H9 (cell line): Measurements from ENCODE around the gene SLC22A13. TPM values are rescaled to one million over a fixed set of nuclear protein-coding genes. Genes with fewer than 3 reads are reported as not detected.

Source experiments
- DNase-seq: peaks from one replicate; pipeline ENCODE4 v3.0.0-alpha.2; 2017
- H2AFZ ChIP-seq: one replicate; pipeline ENCODE4 v1.6.1; 2013; ENCODE audit warnings: mild to moderate bottlenecking, low read length, control low read depth, moderate library complexity
- H2AK5ac ChIP-seq: 2 replicates; pipeline ENCODE4 v1.6.1; 2013; ENCODE audit warnings: low read length, control low read depth, mixed read lengths; ENCODE audit not compliant: insufficient read length
- H2BK120ac ChIP-seq: one replicate; pipeline ENCODE4 v1.6.1; 2013; ENCODE audit warnings: low read depth, mild to moderate bottlenecking, low read length, control low read depth, inconsistent platforms; ENCODE audit not compliant: poor library complexity, severe bottlenecking
- H2BK12ac ChIP-seq: 2 replicates; pipeline ENCODE4 v1.6.1; 2013; ENCODE audit warnings: low read length, control low read depth, mixed read lengths, low read depth; ENCODE audit not compliant: insufficient read length
- H2BK15ac ChIP-seq: 2 replicates; pipeline ENCODE4 v1.6.1; 2013; ENCODE audit warnings: low read depth, low read length, control low read depth
- H2BK20ac ChIP-seq: one replicate; pipeline ENCODE4 v1.6.1; 2013; ENCODE audit warnings: low read depth, mild to moderate bottlenecking, low read length, control low read depth, inconsistent platforms; ENCODE audit not compliant: poor library complexity, severe bottlenecking
- H2BK5ac ChIP-seq: 2 replicates; pipeline ENCODE4 v1.6.1; 2013; ENCODE audit warnings: low read length, control low read depth, mixed read lengths; ENCODE audit not compliant: insufficient read length
- H3K14ac ChIP-seq: 2 replicates; pipeline ENCODE4 v1.6.1; 2013; ENCODE audit warnings: low read length, control low read depth; ENCODE audit not compliant: insufficient read depth
- H3K18ac ChIP-seq: 2 replicates; pipeline ENCODE4 v1.6.1; 2013; ENCODE audit warnings: low read depth, mild to moderate bottlenecking, mixed read lengths, low read length, control low read depth; ENCODE audit not compliant: insufficient read length
- H3K23ac ChIP-seq: 2 replicates; pipeline ENCODE4 v1.6.1; 2013; ENCODE audit warnings: low read length, control low read depth, mixed read lengths, low read depth; ENCODE audit not compliant: insufficient read length
- H3K23me2 ChIP-seq: 2 replicates; pipeline ENCODE4 v1.6.1; 2013; ENCODE audit warnings: low read depth, mild to moderate bottlenecking, mixed read lengths, low read length, control low read depth; ENCODE audit not compliant: insufficient read length, poor library complexity, severe bottlenecking
- H3K27ac ChIP-seq: 2 replicates; pipeline ENCODE4 v1.5.1; 2013; ENCODE audit warnings: low read length, control low read depth, mixed read lengths, low read depth; ENCODE audit not compliant: insufficient read length
- H3K27me3 ChIP-seq: 2 replicates; pipeline ENCODE4 v1.6.1; 2013; ENCODE audit warnings: low read length, control low read depth, inconsistent platforms; ENCODE audit not compliant: insufficient read depth
- H3K4ac ChIP-seq: 2 replicates; pipeline ENCODE4 v1.6.1; 2013; ENCODE audit warnings: low read depth, mild to moderate bottlenecking, control low read depth, inconsistent platforms, low read length, moderate library complexity
- H3K4me1 ChIP-seq: 2 replicates; pipeline ENCODE4 v1.6.1; 2013; ENCODE audit warnings: low read length, control low read depth, inconsistent platforms; ENCODE audit not compliant: insufficient read depth
- H3K4me2 ChIP-seq: 2 replicates; pipeline ENCODE4 v1.6.1; 2013; ENCODE audit warnings: low read length, control low read depth, mixed read lengths; ENCODE audit not compliant: insufficient read length, insufficient read depth
- H3K56ac ChIP-seq: 2 replicates; pipeline ENCODE4 v1.6.1; 2013; ENCODE audit warnings: low read depth, mild to moderate bottlenecking, mixed read lengths, low read length, control low read depth; ENCODE audit not compliant: insufficient read length
- H3K79me1 ChIP-seq: 2 replicates; pipeline ENCODE4 v1.6.1; 2013; ENCODE audit warnings: low read depth, mild to moderate bottlenecking, moderate library complexity, low read length, control low read depth, inconsistent platforms; ENCODE audit not compliant: insufficient read depth, poor library complexity, severe bottlenecking
- H3K79me2 ChIP-seq: 2 replicates; pipeline ENCODE4 v1.6.1; 2013; ENCODE audit warnings: low read length, control low read depth, inconsistent platforms; ENCODE audit not compliant: insufficient read depth
- H3K9ac ChIP-seq: 2 replicates; pipeline ENCODE4 v1.6.1; 2013; ENCODE audit warnings: low read length, control low read depth, mixed read lengths; ENCODE audit not compliant: insufficient read length; ENCODE audit errors: extremely low read depth
- H3K9me3 ChIP-seq: one replicate; pipeline ENCODE4 v1.6.1; 2013; ENCODE audit warnings: low read depth, low read length, inconsistent platforms; ENCODE audit not compliant: control insufficient read depth
- H3T11ph ChIP-seq: one replicate; pipeline ENCODE4 v1.6.1; 2013; ENCODE audit warnings: mild to moderate bottlenecking, low read length, control low read depth, inconsistent platforms
- H4K20me1 ChIP-seq: one replicate; pipeline ENCODE4 v1.6.1; 2013; ENCODE audit not compliant: control insufficient read depth, insufficient read length, insufficient read depth
- H4K5ac ChIP-seq: 2 replicates; pipeline ENCODE4 v1.6.1; 2013; ENCODE audit warnings: low read depth, mild to moderate bottlenecking, mixed read lengths, low read length, control low read depth; ENCODE audit not compliant: insufficient read length
- H4K8ac ChIP-seq: replicated peaks from 2 replicates; pipeline ENCODE4 v1.6.1; 2013; ENCODE audit warnings: low read length, control low read depth, mixed read lengths, low read depth; ENCODE audit not compliant: insufficient read length
- H4K91ac ChIP-seq: 2 replicates; pipeline ENCODE4 v1.6.1; 2013; ENCODE audit warnings: low read depth, mild to moderate bottlenecking, moderate library complexity, mixed read lengths, low read length, control low read depth; ENCODE audit not compliant: insufficient read length
- H3K27ac Mint-ChIP-seq, 3 experiments: 2 replicates in 2 of 3; 3 replicates in 1 of 3; pipeline ENCODE4 v1.8.0; 2020 to 2021; ENCODE audit warnings: mixed read lengths in 3 of 3, mild to moderate bottlenecking in 1 of 3, moderate library complexity in 1 of 3
- H3K27me3 Mint-ChIP-seq: 2 replicates; pipeline ENCODE4 v1.8.0; 2021; ENCODE audit warnings: low read depth, mild to moderate bottlenecking, moderate library complexity, mixed read lengths
- H3K36me3 Mint-ChIP-seq, 3 experiments: 2 replicates in 2 of 3; 3 replicates in 1 of 3; pipeline ENCODE4 v1.8.0; 2020 to 2021; ENCODE audit warnings: low read depth in 3 of 3, mixed read lengths in 3 of 3; ENCODE audit not compliant: insufficient read depth in 1 of 3
- H3K4me1 Mint-ChIP-seq, 2 experiments: 2 replicates each; pipeline ENCODE4 v1.8.0; 2020; ENCODE audit warnings: mixed read lengths in 2 of 2
- H3K4me3 Mint-ChIP-seq, 2 experiments: 2 replicates in 1 of 2; 3 replicates in 1 of 2; pipeline ENCODE4 v1.8.0; 2020 to 2021; ENCODE audit warnings: mild to moderate bottlenecking in 2 of 2, mixed read lengths in 2 of 2, moderate library complexity in 1 of 2
- H3K9me3 Mint-ChIP-seq, 2 experiments: 2 replicates in 1 of 2; 3 replicates in 1 of 2; pipeline ENCODE4 v1.8.0; 2020; ENCODE audit warnings: mild to moderate bottlenecking in 2 of 2, mixed read lengths in 2 of 2, moderate library complexity in 1 of 2
- CTCF ChIP-seq: fragments of 200-600 bp; sonication (generic); conservative IDR thresholded peaks from 3 replicates; pipeline ENCODE4 v1.8.0; 2021; ENCODE audit warnings: antibody characterized with exemption, mild to moderate bottlenecking
- WGBS: extraction: QIAGEN DNeasy Blood & Tissue Kit; methylation state at CpG from one replicate; pipeline ENCODE4 v1.1.7; 2013; ENCODE audit warnings: missing lambda C conversion rate, low lambda C conversion rate, mixed read lengths; ENCODE audit not compliant: insufficient read length; ENCODE audit errors: extremely low coverage; 5-methylcytosine and 5-hydroxymethylcytosine counted together
- total RNA-seq: library from RNA; stranded (reverse); gene quantifications from 2 replicates; pipeline ENCODE4 v1.2.1, GENCODE V29; 2021

The SLC22A13 gene
- total RNA-seq, 1 experiment from 2014 or later, result not detected

DNA sequence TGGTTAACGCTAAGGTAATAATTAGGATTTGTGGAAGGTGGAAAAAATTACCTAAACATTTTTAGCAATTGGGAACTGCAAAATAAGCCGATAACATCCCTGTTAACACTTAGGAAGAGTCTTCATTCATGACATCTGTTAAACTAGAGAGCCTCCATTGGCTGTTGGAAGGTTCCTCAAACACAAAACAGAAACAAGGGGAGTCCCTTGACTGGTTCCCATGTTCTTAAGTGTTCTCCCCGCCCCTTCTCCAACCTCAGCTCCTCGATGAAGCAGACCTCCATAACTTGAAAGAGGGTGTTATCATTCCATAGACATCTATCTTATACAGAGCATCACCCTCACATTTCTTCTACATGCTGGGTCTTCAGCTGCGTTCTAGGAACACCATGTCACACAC, 2.5 kb downstream of the SLC22A13 start:
- H3K56ac ChIP-seq, result no peak overlapping the region
- H3T11ph ChIP-seq, result no peak overlapping the region
- H3K27ac ChIP-seq, result no peak overlapping the region
- H4K91ac ChIP-seq, result no peak overlapping the region
- no peaks in the 10 kb centered on the region for H3K27me3 ChIP-seq
- H3K23ac ChIP-seq, result no peak overlapping the region
- no peaks in the 10 kb centered on the region for H3K23me2 ChIP-seq
- H3K9me3 Mint-ChIP-seq, result no peaks in the 10 kb centered on the region
- H2BK15ac ChIP-seq, result no peak overlapping the region
- no peak overlapping the region for H3K9ac ChIP-seq
- no peaks in the 10 kb centered on the region for H3K36me3 Mint-ChIP-seq
- TF ChIP-seq CTCF, result no peak
- no peak overlapping the region for H2AFZ ChIP-seq
- H3K4ac ChIP-seq, result no peak overlapping the region
- no peaks in the 10 kb centered on the region for H3K79me2 ChIP-seq
- H4K20me1 ChIP-seq, result peaks cover 3% of the 10 kb centered on the region
- H2BK120ac ChIP-seq, result no peak overlapping the region
- H3K14ac ChIP-seq, result no peak overlapping the region
- H2BK20ac ChIP-seq, result no peak overlapping the region
- no peak overlapping the region for H2BK12ac ChIP-seq
- no peaks in the 10 kb centered on the region for H3K79me1 ChIP-seq
- no peak overlapping the region for H4K8ac ChIP-seq
- H2AK5ac ChIP-seq, result no peak overlapping the region
- no peak overlapping the region for H3K27ac Mint-ChIP-seq
- no peaks in the 10 kb centered on the region for H3K9me3 ChIP-seq
- H3K4me2 ChIP-seq, result no peak overlapping the region
- no peak overlapping the region for H4K5ac ChIP-seq
- no peak for DNase-seq
- peaks cover 20 to 27% of the 10 kb centered on the region in 2 experiments for H3K4me1 Mint-ChIP-seq
- WGBS, result no CpG with 5 or more reads among the region's 5 CpGs
- H3K4me3 Mint-ChIP-seq, result no peak overlapping the region
- peaks cover 1% of the 10 kb centered on the region; the same call in 1 of the 2 replicates for H3K27me3 Mint-ChIP-seq
- H3K4me1 ChIP-seq, result no peaks in the 10 kb centered on the region; the same call in none of the 2 replicates
- no peak overlapping the region for H3K18ac ChIP-seq
- H2BK5ac ChIP-seq, result no peak overlapping the region
